OCI-LY7 (cell line): Measurements from ENCODE around the gene GALNT10. TPM values are rescaled to one million over a fixed set of nuclear protein-coding genes. Genes with fewer than 3 reads are reported as not detected.

ENCODE experiments used
- BruUV-seq: library from RNA; stranded (reverse); fragments of 400-500 nt; replicated peaks from 2 replicates; lab custom pipeline; 2021; lab: Mats Ljungman, UMichigan
- CTCF ChIA-PET: fragments of 300-600 bp; sonication (Branson Sonifier 250); formaldehyde crosslinking; loops from one replicate; lab custom pipeline; 2022; ENCODE audit warnings: antibody characterized with exemption; ENCODE audit not compliant: unreplicated experiment; lab: Charles Lee
- POLR2A ChIA-PET: fragments of 300-600 bp; sonication (Branson Sonifier 250); formaldehyde crosslinking; loops from one replicate; lab custom pipeline; 2022; ENCODE audit warnings: antibody characterized with exemption; lab: Charles Lee
- DNase-seq: peaks from one replicate; pipeline ENCODE4 v3.0.0-alpha.2; 2015; ENCODE audit warnings: low spot score
- H2AFZ ChIP-seq: fragments of 200-600 bp; sonication (generic), shearing (Covaris generic); 2 replicates; pipeline ENCODE4 v1.6.1; 2014; ENCODE audit warnings: mild to moderate bottlenecking, antibody characterized with exemption, low read length, moderate library complexity
- H3K27ac ChIP-seq: fragments of 200-600 bp; sonication (generic); 2 replicates; pipeline ENCODE4 v1.5.1; 2014; ENCODE audit warnings: mixed run types, low read depth, mild to moderate bottlenecking, moderate library complexity, low read length, inconsistent platforms; ENCODE audit not compliant: poor library complexity, severe bottlenecking
- H3K36me3 ChIP-seq: fragments of 200-600 bp; sonication (generic); 2 replicates; pipeline ENCODE4 v1.6.1; 2014; ENCODE audit warnings: mild to moderate bottlenecking, antibody characterized with exemption, low read length, moderate library complexity, mixed read lengths; ENCODE audit not compliant: insufficient read depth
- H3K4me1 ChIP-seq: fragments of 200-600 bp; sonication (generic); 2 replicates; pipeline ENCODE4 v1.5.1; 2014; ENCODE audit warnings: mild to moderate bottlenecking, low read length; ENCODE audit not compliant: insufficient read depth, poor library complexity, severe bottlenecking
- H3K4me2 ChIP-seq: fragments of 200-600 bp; sonication (generic); 2 replicates; pipeline ENCODE4 v1.6.1; 2014; ENCODE audit warnings: mild to moderate bottlenecking, low read length
- H3K4me3 ChIP-seq: fragments of 200-600 bp; sonication (generic); 2 replicates; pipeline ENCODE4 v1.5.1; 2014; ENCODE audit warnings: mild to moderate bottlenecking, low read depth, low read length; ENCODE audit not compliant: poor library complexity, severe bottlenecking
- H3K79me2 ChIP-seq: fragments of 200-600 bp; sonication (generic); 2 replicates; pipeline ENCODE4 v1.6.1; 2016; ENCODE audit warnings: low read depth, mild to moderate bottlenecking, low read length, moderate library complexity, mixed read lengths; ENCODE audit not compliant: insufficient read depth
- H3K9me2 ChIP-seq: fragments of 200-600 bp; sonication (generic); 2 replicates; pipeline ENCODE4 v1.6.1; 2016; ENCODE audit warnings: mild to moderate bottlenecking, low read length, mixed read lengths; ENCODE audit not compliant: insufficient read depth
- H3K9me3 ChIP-seq: fragments of 200-600 bp; sonication (generic); 2 replicates; pipeline ENCODE4 v1.6.1; 2014; ENCODE audit warnings: mild to moderate bottlenecking, mixed run types, low read length, mixed read lengths
- H4K20me1 ChIP-seq: fragments of 200-600 bp; sonication (generic); 2 replicates; pipeline ENCODE4 v1.6.1; 2014; ENCODE audit warnings: mild to moderate bottlenecking, antibody characterized with exemption, low read length, moderate library complexity, mixed read lengths; ENCODE audit not compliant: insufficient read depth
- CTCF ChIP-seq: fragments of 200-600 bp; sonication (generic); conservative IDR thresholded peaks from 2 replicates; pipeline ENCODE4 v1.5.1; 2014; ENCODE audit warnings: mild to moderate bottlenecking, antibody characterized with exemption, low read length, moderate library complexity, mixed read lengths
- EZH2phosphoT487 ChIP-seq: fragments of 200-600 bp; sonication (generic); IDR thresholded peaks from 2 replicates; pipeline ENCODE4 v1.6.1; 2018; ENCODE audit warnings: low read depth, borderline replicate concordance, mild to moderate bottlenecking, mixed run types, antibody characterized with exemption, low read length, moderate library complexity, mixed read lengths
- intact Hi-C: fragments of 100-400 bp; cut with micrococcal nuclease; formaldehyde crosslinking; loops from one replicate; pipeline ENCODE4 v1.10.0; 2022; ENCODE audit not compliant: unreplicated experiment
- total RNA-seq, 2 experiments: library from RNA; depleted of rRNA in 1 of 2; stranded (reverse); fragments of >200 nt in 1 of 2; shearing (Covaris generic) in 1 of 2; gene quantifications; 2 replicates each; pipeline ENCODE4 v1.2.3, GENCODE V29; 2014 to 2022

The GALNT10 gene
- total RNA-seq, 2 experiments from 2014 or later, result 7.3 to 20.6 TPM

GRCh38 chr5:154318691-154319090 lies 128.2 kb downstream of the GALNT10 start:
- Histone ChIP-seq H3K9me2 (no peaks in the 10 kb centered on the region), H3K36me3 (no peaks in the 10 kb centered on the region), H3K4me2 (no peak overlapping the region), H3K4me1 (no peaks in the 10 kb centered on the region), H3K27ac (no peak overlapping the region), H2AFZ (no peak overlapping the region), H4K20me1 (no peaks in the 10 kb centered on the region), H3K79me2 (no peaks in the 10 kb centered on the region), H3K4me3 (no peak overlapping the region), H3K9me3 (no peaks in the 10 kb centered on the region)
- TF ChIP-seq EZH2phosphoT487 (no peak), CTCF (no peak)
- ChIA-PET POLR2A (interaction anchor here (0.6 to 0.7 kb wide), 2 partner anchors 19 to 119 kb away, joined by 3 read pairs; no protein-coding TSS in a partner anchor), CTCF (no interaction called here)
- intact Hi-C loops, result no loop called here
- no TSS peak for BruUV-seq
- no peak for DNase-seq

- no peak for TF ChIP-seq CTCF
- no peak for TF ChIP-seq EZH2phosphoT487
- ChIA-PET CTCF (no interaction called here), POLR2A (no interaction called here)
- H3K27ac ChIP-seq, result no peak overlapping the region
- no peak overlapping the region for H2AFZ ChIP-seq
- H4K20me1 ChIP-seq, result no peaks in the 10 kb centered on the region
- no peaks in the 10 kb centered on the region for H3K4me1 ChIP-seq
- BruUV-seq, result no TSS peak
- H3K36me3 ChIP-seq, result no peaks in the 10 kb centered on the region
- H3K9me3 ChIP-seq, result no peaks in the 10 kb centered on the region
- H3K9me2 ChIP-seq, result no peaks in the 10 kb centered on the region
- no peaks in the 10 kb centered on the region for H3K79me2 ChIP-seq
- DNase-seq, result no peak
- no peak overlapping the region for H3K4me3 ChIP-seq
- no peak overlapping the region for H3K4me2 ChIP-seq
- intact Hi-C loops, result no loop called here
Measured at GRCh38 chr5:154319736-154320135, 129.2 kb downstream of the GALNT10 start.

- Histone ChIP-seq H3K9me3 (no peaks in the 10 kb centered on the region), H3K4me1 (no peaks in the 10 kb centered on the region), H3K4me3 (no peak overlapping the region), H3K9me2 (no peaks in the 10 kb centered on the region), H3K4me2 (no peak overlapping the region), H3K36me3 (no peaks in the 10 kb centered on the region), H3K27ac (no peak overlapping the region), H4K20me1 (no peaks in the 10 kb centered on the region), H2AFZ (no peak overlapping the region), H3K79me2 (no peaks in the 10 kb centered on the region)
- DNase-seq, result no peak
- ChIA-PET CTCF (no interaction called here), POLR2A (no interaction called here)
- intact Hi-C loops, result no loop called here
- BruUV-seq, result no TSS peak
- TF ChIP-seq CTCF (no peak), EZH2phosphoT487 (no peak)
Measured at GRCh38 chr5:154320224-154321089, 129.9 kb downstream of the GALNT10 start.
